Epidermal melanocyte (primary cell): ENCODE results near the gene PODXL2.
"Not testable (repeated sequence)": the region's sequence is repeated elsewhere in the genome, so short reads cannot be mapped to it uniquely, and the experiment has no call there.

Experiments used
- DNase-seq: peaks from one replicate; pipeline ENCODE4 v3.0.0; 2011; ENCODE audit warnings: low spot score; ENCODE audit not compliant: insufficient read length

Gene PODXL2

GRCh38 chr3:127674101-127674721 is 45.2 kb downstream of the PODXL2 start:
- no peak for DNase-seq

GRCh38 chr3:127674790-127675189 is 45.8 kb downstream of the PODXL2 start:
- no peak for DNase-seq

- no peak for DNase-seq
These were observed 46.8 kb downstream of the PODXL2 start for GRCh38 chr3:127675651-127676391.

GRCh38 chr3:127676456-127676855 is 47.5 kb downstream of the PODXL2 start:
- DNase-seq, result no peak

- DNase-seq, result no peak
These were observed 48.0 kb downstream of the PODXL2 start for GRCh38 chr3:127676921-127677351.

GRCh38 chr3:127677541-127678314 is 48.7 kb downstream of the PODXL2 start:
- DNase-seq, result no peak

- DNase-seq, result no peak
These were observed 49.3 kb downstream of the PODXL2 start for GRCh38 chr3:127678315-127678599.

GRCh38 chr3:127678611-127679533 is 49.9 kb downstream of the PODXL2 start:
- DNase-seq, result no peak

- no peak for DNase-seq
These were observed 50.7 kb downstream of the PODXL2 start for GRCh38 chr3:127679534-127680145.

- no peak for DNase-seq
These were observed 51.2 kb downstream of the PODXL2 start for GRCh38 chr3:127680146-127680661.

GRCh38 chr3:127680798-127681221 is 51.8 kb downstream of the PODXL2 start:
- no peak for DNase-seq

- DNase-seq, result not testable (repeated sequence)
These were observed 53.2 kb downstream of the PODXL2 start for GRCh38 chr3:127682175-127682554.

- DNase-seq, result no peak
These were observed 53.6 kb downstream of the PODXL2 start for GRCh38 chr3:127682561-127682960.

- no peak for DNase-seq
These were observed 56.1 kb downstream of the PODXL2 start for GRCh38 chr3:127684871-127685707.

GRCh38 chr3:127685708-127686511 is 56.9 kb downstream of the PODXL2 start:
- DNase-seq, result no peak

GRCh38 chr3:127686512-127686894 is 57.5 kb downstream of the PODXL2 start:
- no peak for DNase-seq

GRCh38 chr3:127687228-127687737 is 58.3 kb downstream of the PODXL2 start:
- no peak for DNase-seq

GRCh38 chr3:127688022-127688415 is 59.0 kb downstream of the PODXL2 start:
- DNase-seq, result no peak
